ENCODE measurements around the gene LY6G6C. TPM values are rescaled to one million over a fixed set of nuclear protein-coding genes. Genes with fewer than 3 reads are reported as not detected.

LY6G6C gene
- total and polyA plus RNA-seq, 4 donors, result 0.14 to 0.16 TPM; not detected in 2

- 18 to 32% methylated on average over 36 of the region's 36 CpGs for WGBS, 2 donors
- TF ChIP-seq CTCF (IDR thresholded peaks at IDR 0.05; ENCODE audit: control extremely low read depth, extremely low read depth), result no peak
- Histone ChIP-seq H3K27me3 (ENCODE audit: control insufficient read depth in 3 of 3, insufficient read depth in 3 of 3, low read length in 2 of 3) (no peaks in the 10 kb centered on the region), H3K4me3 (peak within 1 kb of the TSS; percentile 36), H3K9ac (ENCODE audit: insufficient read depth in 1 of 2, low read length in 2 of 2) (peak within 1 kb of the TSS; percentile 70 to 78), H3K27ac (ENCODE audit: low read depth in 1 of 2, low read length in 1 of 2) (peak within 1 kb of the TSS; percentile 90 to 93), H3K36me3 (ENCODE audit: control insufficient read depth in 4 of 4, insufficient read depth in 4 of 4, low read length in 4 of 4) (peaks cover 7 to 43% (median 33%) of the 10 kb centered on the region in 4 donors), H3K9me3 (ENCODE audit: control insufficient read depth in 4 of 4, insufficient read depth in 3 of 4, low read length in 3 of 4) (no peaks in the 10 kb centered on the region), H3K4me1 (ENCODE audit: control insufficient read depth in 5 of 5, insufficient read depth in 5 of 5, low read length in 5 of 5) (peaks cover 0 to 16% (median 7%) of the 10 kb centered on the region in 5 donors)
- DNase-seq, result no peak
- ATAC-seq (ENCODE audit: insufficient read depth, low FRiP score), result peak; percentile 19
Measured at GRCh38 chr6:31728767-31729514, 7.4 kb upstream of the LY6G6C start, which contains the start of gene DDAH2. DDAH2 (minus strand) TSS chr6:31729299; CDS start chr6:31729161, 138 bp downstream.

- Histone ChIP-seq H3K27ac (ENCODE audit: low read depth in 1 of 2, low read length in 1 of 2) (peak overlapping the region in 1 of 2 donors; percentile 90), H3K9ac (ENCODE audit: insufficient read depth in 1 of 2, low read length in 2 of 2) (peak overlapping the region; percentile 36 to 41), H3K9me3 (ENCODE audit: control insufficient read depth in 4 of 4, insufficient read depth in 3 of 4, low read length in 3 of 4) (no peaks in the 10 kb centered on the region), H3K36me3 (ENCODE audit: control insufficient read depth in 4 of 4, insufficient read depth in 4 of 4, low read length in 4 of 4) (peaks cover 5 to 35% (median 26%) of the 10 kb centered on the region in 4 donors), H3K27me3 (ENCODE audit: control insufficient read depth in 3 of 3, insufficient read depth in 3 of 3, low read length in 2 of 3) (no peaks in the 10 kb centered on the region), H3K4me3 (peak overlapping the region; percentile 36), H3K4me1 (ENCODE audit: control insufficient read depth in 5 of 5, insufficient read depth in 5 of 5, low read length in 5 of 5) (peaks cover 0 to 16% (median 6%) of the 10 kb centered on the region in 5 donors)
- no peak for DNase-seq
- ATAC-seq (ENCODE audit: insufficient read depth, low FRiP score), result no peak
- WGBS, 2 donors, result 75 to 77% methylated on average over 41 of the region's 41 CpGs
- TF ChIP-seq CTCF (IDR thresholded peaks at IDR 0.05; ENCODE audit: control extremely low read depth, extremely low read depth), result no peak
Measured at GRCh38 chr6:31727717-31728671, 6.4 kb upstream of the LY6G6C start.

GRCh38 chr6:31727034-31727716, 5.6 kb upstream of the LY6G6C start:
- H3K36me3 ChIP-seq (ENCODE audit: control insufficient read depth in 4 of 4, insufficient read depth in 4 of 4, low read length in 4 of 4), result peaks cover 5 to 34% (median 24%) of the 10 kb centered on the region in 4 donors
- H3K27ac ChIP-seq (ENCODE audit: low read depth in 1 of 2, low read length in 1 of 2), result peak overlapping the region in 1 of 2 donors; percentile 80
- ATAC-seq (ENCODE audit: insufficient read depth, low FRiP score), result no peak
- H3K9ac ChIP-seq (ENCODE audit: insufficient read depth in 1 of 2, low read length in 2 of 2), result no peak overlapping the region
- no peaks in the 10 kb centered on the region for H3K27me3 ChIP-seq (ENCODE audit: control insufficient read depth in 3 of 3, insufficient read depth in 3 of 3, low read length in 2 of 3)
- DNase-seq, result no peak
- H3K4me1 ChIP-seq (ENCODE audit: control insufficient read depth in 5 of 5, insufficient read depth in 5 of 5, low read length in 5 of 5), result peaks cover 0 to 16% (median 6%) of the 10 kb centered on the region in 5 donors
- no peak for TF ChIP-seq CTCF (IDR thresholded peaks at IDR 0.05; ENCODE audit: control extremely low read depth, extremely low read depth)
- WGBS, 2 donors, result 54 to 58% methylated on average over 7 of the region's 7 CpGs
- no peaks in the 10 kb centered on the region for H3K9me3 ChIP-seq (ENCODE audit: control insufficient read depth in 4 of 4, insufficient read depth in 3 of 4, low read length in 3 of 4)
- no peak overlapping the region for H3K4me3 ChIP-seq
